HEK293 (cell line): ENCODE measurements around the gene NF2.
A peak's percentile ranks its signal among the peaks of the same experiment; 100 is the strongest.

Experiments
- CTCF ChIA-PET: fragments of 350-600 bp; formaldehyde crosslinking; extraction: SDS; loops from one replicate; lab custom pipeline; 2021; ENCODE audit warnings: antibody characterized with exemption; lab: Yijun Ruan, JAX
- POLR2A ChIA-PET: fragments of 300-600 bp; formaldehyde crosslinking; extraction: SDS; loops from one replicate; lab custom pipeline; 2020; ENCODE audit warnings: antibody characterized with exemption, inconsistent platforms; lab: Yijun Ruan, JAX
- H3K27ac ChIP-seq: fragments of 200-500 bp; sonication (Bioruptor generic); 2 replicates; pipeline ENCODE4 v1.5.1; 2014; ENCODE audit warnings: low read depth, low read length, control low read depth, inconsistent platforms; ENCODE audit errors: extremely low read depth
- H3K36me3 ChIP-seq, 2 experiments: fragments of 200-500 bp in 1 of 2; sonication (Bioruptor generic) in 1 of 2; 1 replicate in 1 of 2; 2 replicates in 1 of 2; pipeline ENCODE4 v1.5.1; 2014 to 2017; ENCODE audit warnings: inconsistent platforms in 2 of 2, low read length in 2 of 2; ENCODE audit not compliant: control insufficient read depth in 2 of 2, insufficient read depth in 1 of 2
- H3K4me1 ChIP-seq: fragments of 200-500 bp; sonication (Bioruptor generic); 2 replicates; pipeline ENCODE4 v1.5.1; 2014; ENCODE audit warnings: mild to moderate bottlenecking, low read length, inconsistent platforms; ENCODE audit not compliant: control insufficient read depth, insufficient read depth
- H3K4me3 ChIP-seq: 2 replicates; pipeline ENCODE4 v1.5.1; 2011; ENCODE audit warnings: low read depth, mild to moderate bottlenecking, control low read depth, low read length, moderate library complexity
- H3K9me3 ChIP-seq: fragments of 200-500 bp; sonication (Bioruptor generic); 2 replicates; pipeline ENCODE4 v1.5.1; 2014; ENCODE audit warnings: low read depth, low read length, inconsistent platforms; ENCODE audit not compliant: control insufficient read depth, insufficient read depth
- CTCF ChIP-seq: fragments of 450-650 bp; formaldehyde crosslinking; IDR thresholded peaks from 2 replicates; pipeline ENCODE4 v1.5.1; 2016; ENCODE audit warnings: missing biosample characterization, missing genetic modification characterization
- HOXC10 ChIP-seq: sonication (generic); formaldehyde crosslinking; IDR thresholded peaks from 2 replicates; pipeline ENCODE4 v1.8.1; 2023; ENCODE audit warnings: mild to moderate bottlenecking, missing genetic modification reagents
- KLF10 ChIP-seq: fragments of 450-650 bp; IDR thresholded peaks from 2 replicates; pipeline ENCODE4 v1.5.1; 2018; ENCODE audit warnings: missing biosample characterization, mild to moderate bottlenecking, missing genetic modification characterization
- KLF17 ChIP-seq: fragments of 450-650 bp; formaldehyde crosslinking; IDR thresholded peaks from 2 replicates; pipeline ENCODE4 v1.5.1; 2016; ENCODE audit warnings: missing biosample characterization, missing genetic modification characterization
- KLF8 ChIP-seq: fragments of 450-650 bp; formaldehyde crosslinking; IDR thresholded peaks from 2 replicates; pipeline ENCODE4 v1.5.1; 2016; ENCODE audit warnings: missing biosample characterization, missing genetic modification characterization
- OVOL3 ChIP-seq: fragments of 450-650 bp; formaldehyde crosslinking; IDR thresholded peaks from 2 replicates; pipeline ENCODE4 v1.5.1; 2016; ENCODE audit warnings: missing biosample characterization, missing genetic modification characterization
- SP3 ChIP-seq: fragments of 450-650 bp; formaldehyde crosslinking; IDR thresholded peaks from 2 replicates; pipeline ENCODE4 v1.5.1; 2016; ENCODE audit warnings: missing biosample characterization, missing genetic modification characterization
- SP7 ChIP-seq: fragments of 450-650 bp; formaldehyde crosslinking; IDR thresholded peaks from 2 replicates; pipeline ENCODE4 v1.5.1; 2016; ENCODE audit warnings: missing biosample characterization, missing genetic modification characterization
- TCF7L2 ChIP-seq: IDR thresholded peaks from 2 replicates; pipeline ENCODE4 v1.6.1; 2011; ENCODE audit warnings: low read depth, mild to moderate bottlenecking, inconsistent platforms, low read length, moderate library complexity, borderline replicate concordance
- TRIM28 ChIP-seq: IDR thresholded peaks from 2 replicates; pipeline ENCODE4 v1.6.1; 2011; ENCODE audit warnings: low read length, control low read depth, borderline replicate concordance
- ZBTB10 ChIP-seq: fragments of 450-650 bp; formaldehyde crosslinking; IDR thresholded peaks from 2 replicates; pipeline ENCODE4 v1.5.1; 2016; ENCODE audit warnings: missing biosample characterization, missing genetic modification characterization
- ZBTB17 ChIP-seq: fragments of 450-650 bp; formaldehyde crosslinking; IDR thresholded peaks from 2 replicates; pipeline ENCODE4 v1.5.1; 2016; ENCODE audit warnings: missing biosample characterization, missing genetic modification characterization
- ZFP41 ChIP-seq: fragments of 450-650 bp; formaldehyde crosslinking; IDR thresholded peaks from 2 replicates; pipeline ENCODE4 v1.5.1; 2016; ENCODE audit warnings: missing biosample characterization, missing genetic modification characterization, borderline replicate concordance
- ZNF112 ChIP-seq: fragments of 450-650 bp; formaldehyde crosslinking; IDR thresholded peaks from 2 replicates; pipeline ENCODE4 v1.5.0; 2017; ENCODE audit warnings: missing biosample characterization, missing genetic modification characterization
- ZNF114 ChIP-seq: fragments of 450-650 bp; formaldehyde crosslinking; IDR thresholded peaks from 2 replicates; pipeline ENCODE4 v1.5.0; 2017; ENCODE audit warnings: missing biosample characterization, missing genetic modification characterization
- ZNF133 ChIP-seq: fragments of 450-650 bp; formaldehyde crosslinking; IDR thresholded peaks from 2 replicates; pipeline ENCODE4 v1.5.1; 2016; ENCODE audit warnings: missing biosample characterization, missing genetic modification characterization
- ZNF16 ChIP-seq: fragments of 450-650 bp; formaldehyde crosslinking; IDR thresholded peaks from 2 replicates; pipeline ENCODE4 v1.5.1; 2016; ENCODE audit warnings: low read depth, missing biosample characterization, missing genetic modification characterization
- ZNF174 ChIP-seq: fragments of 450-650 bp; formaldehyde crosslinking; IDR thresholded peaks from 2 replicates; pipeline ENCODE4 v1.5.0; 2017; ENCODE audit warnings: missing biosample characterization, mild to moderate bottlenecking, missing genetic modification characterization
- ZNF211 ChIP-seq: fragments of 450-650 bp; formaldehyde crosslinking; IDR thresholded peaks from 2 replicates; pipeline ENCODE4 v1.5.1; 2016; ENCODE audit warnings: low read depth, missing biosample characterization, missing genetic modification characterization
- ZNF214 ChIP-seq: fragments of 450-650 bp; formaldehyde crosslinking; IDR thresholded peaks from 2 replicates; pipeline ENCODE4 v1.5.1; 2017; ENCODE audit warnings: missing biosample characterization, mild to moderate bottlenecking, missing genetic modification characterization, borderline replicate concordance
- ZNF221 ChIP-seq: fragments of 450-650 bp; formaldehyde crosslinking; IDR thresholded peaks from 2 replicates; pipeline ENCODE4 v1.5.1; 2017; ENCODE audit warnings: missing biosample characterization, missing genetic modification characterization, borderline replicate concordance
- ZNF239 ChIP-seq: fragments of 450-650 bp; formaldehyde crosslinking; IDR thresholded peaks from 2 replicates; pipeline ENCODE4 v1.5.1; 2016; ENCODE audit warnings: missing biosample characterization, missing genetic modification characterization
- ZNF274 ChIP-seq, 2 experiments: fragments of 200-500 bp in 1 of 2; fragments of 450-650 bp in 1 of 2; sonication (Bioruptor generic) in 1 of 2; formaldehyde crosslinking in 1 of 2; IDR thresholded peaks; 2 replicates each; pipeline versions ENCODE4 v1.5.1 to v1.6.1; 2014 to 2016; ENCODE audit warnings: borderline replicate concordance in 1 of 2, inconsistent platforms in 1 of 2, low read length in 1 of 2, missing biosample characterization in 1 of 2, missing genetic modification characterization in 1 of 2
- ZNF37A ChIP-seq: fragments of 450-650 bp; IDR thresholded peaks from 2 replicates; pipeline ENCODE4 v1.5.1; 2018; ENCODE audit warnings: missing biosample characterization, missing genetic modification characterization
- ZNF544 ChIP-seq: fragments of 450-650 bp; formaldehyde crosslinking; IDR thresholded peaks from 2 replicates; pipeline ENCODE4 v1.5.0; 2017; ENCODE audit warnings: missing biosample characterization, missing genetic modification characterization
- ZNF555 ChIP-seq: fragments of 450-650 bp; formaldehyde crosslinking; conservative IDR thresholded peaks from 2 replicates; pipeline ENCODE4 v1.5.1; 2017; ENCODE audit warnings: missing biosample characterization, mild to moderate bottlenecking, missing genetic modification characterization, inconsistent platforms
- ZNF621 ChIP-seq: fragments of 450-650 bp; formaldehyde crosslinking; IDR thresholded peaks from 2 replicates; pipeline ENCODE4 v1.5.1; 2017; ENCODE audit warnings: missing biosample characterization, missing genetic modification characterization
- ZNF623 ChIP-seq: fragments of 450-650 bp; formaldehyde crosslinking; IDR thresholded peaks from 2 replicates; pipeline ENCODE4 v1.5.1; 2016; ENCODE audit warnings: missing biosample characterization, missing genetic modification characterization
- ZNF626 ChIP-seq: fragments of 450-650 bp; sonication (Bioruptor Pico); formaldehyde crosslinking; IDR thresholded peaks from 2 replicates; pipeline ENCODE4 v1.5.1; 2018; ENCODE audit warnings: missing biosample characterization, missing genetic modification characterization, inconsistent platforms
- ZNF747 ChIP-seq: fragments of 450-650 bp; formaldehyde crosslinking; IDR thresholded peaks from 2 replicates; pipeline ENCODE4 v1.5.1; 2016; ENCODE audit warnings: missing biosample characterization, missing genetic modification characterization
- ZNF768 ChIP-seq: fragments of 450-650 bp; formaldehyde crosslinking; IDR thresholded peaks from 2 replicates; pipeline ENCODE4 v1.5.1; 2018; ENCODE audit warnings: missing biosample characterization, mild to moderate bottlenecking, missing genetic modification characterization
- ZNF777 ChIP-seq: fragments of 450-650 bp; formaldehyde crosslinking; IDR thresholded peaks from 2 replicates; pipeline ENCODE4 v1.5.1; 2017; ENCODE audit warnings: missing biosample characterization, missing genetic modification characterization, borderline replicate concordance
- ZNF785 ChIP-seq: fragments of 450-650 bp; formaldehyde crosslinking; IDR thresholded peaks from 2 replicates; pipeline ENCODE4 v1.5.1; 2016; ENCODE audit warnings: missing biosample characterization, missing genetic modification characterization

NF2 gene

GRCh38 chr22:29641042-29641699 lies 37.7 kb downstream of the NF2 start (continued):
- TF ChIP-seq ZBTB17 (peak; percentile 44), ZNF16 (tag by site-specific recombination) (no peak), ZNF211 (tag by site-specific recombination) (no peak), TCF7L2 (peak; percentile 27; the same call in 1 of the 2 replicates), ZNF621 (tag by site-specific recombination) (no peak), ZNF214 (tag by site-specific recombination) (no peak), ZFP41 (no peak), ZNF274 (IDR thresholded peaks at IDR 0.05; ENCODE audit: low read length) (no peak), ZNF274 (tag by site-specific recombination; IDR thresholded peaks at IDR 0.05; ENCODE audit: borderline replicate concordance) (no peak), KLF10 (tag by site-specific recombination) (peak; percentile 49; the same call in 1 of the 2 replicates), ZNF555 (no peak), CTCF (tag by site-specific recombination) (no peak), ZNF221 (tag by site-specific recombination) (no peak), KLF17 (tag by site-specific recombination) (no peak), ZNF747 (no peak), ZNF112 (tag by site-specific recombination) (no peak), ZNF239 (tag by site-specific recombination) (no peak)

- POLR2A ChIA-PET = no interaction called here
- Histone ChIP-seq H3K36me3 (peaks cover 11 to 45% of the 10 kb centered on the region in 2 experiments), H3K4me3 (no peak overlapping the region), H3K4me1 (peaks cover 8% of the 10 kb centered on the region), H3K9me3 (no peaks in the 10 kb centered on the region), H3K27ac (0 out of 2 replicates have a peak overlapping the region, but pooled peaks have one; percentile 20)
- CTCF ChIA-PET = no interaction called here
- TF ChIP-seq ZNF626 (tag by site-specific recombination) (peak; percentile 0; the same call in 1 of the 2 replicates), SP3 (tag by site-specific recombination) (no peak), TRIM28 (no peak), ZNF133 (tag by site-specific recombination) (no peak), OVOL3 (tag by site-specific recombination) (no peak), ZNF174 (tag by site-specific recombination) (no peak), KLF8 (no peak), ZNF777 (tag by site-specific recombination) (no peak), ZNF768 (tag by site-specific recombination) (no peak), HOXC10 (no peak), ZNF37A (tag by site-specific recombination) (no peak), ZNF785 (no peak), ZBTB10 (tag by site-specific recombination) (no peak), ZNF623 (tag by site-specific recombination) (0 out of 2 replicates have a peak, but pooled peaks have one; percentile 27), ZNF114 (tag by site-specific recombination) (no peak), SP7 (tag by site-specific recombination) (0 out of 2 replicates have a peak, but pooled peaks have one; percentile 16), ZNF544 (no peak)
These were observed 38.4 kb downstream of the NF2 start for GRCh38 chr22:29641700-29642330.
